ENCODE data around the gene NCOA5.

GRCh38 chr20:46056970-46057855, 32.5 kb downstream of the NCOA5 start:
- TF ChIP-seq CTCF (conservative IDR thresholded peaks at IDR 0.05; ENCODE audit: low read depth, low read length) (no peak), EZH2 (IDR thresholded peaks at IDR 0.05; ENCODE audit: borderline replicate concordance, low read depth, low read length, poor library complexity, severe bottlenecking) (no peak)
